ENCODE data around the gene XAGE5.
"Not testable (repeated sequence)": the region's sequence is repeated elsewhere in the genome, so short reads cannot be mapped to it uniquely, and the experiment has no call there.

Gene XAGE5, protein sequence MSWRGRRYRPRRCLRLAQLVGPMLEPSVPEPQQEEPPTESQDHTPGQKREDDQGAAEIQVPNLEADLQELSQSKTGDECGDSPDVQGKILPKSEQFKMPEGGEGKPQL

DNA sequence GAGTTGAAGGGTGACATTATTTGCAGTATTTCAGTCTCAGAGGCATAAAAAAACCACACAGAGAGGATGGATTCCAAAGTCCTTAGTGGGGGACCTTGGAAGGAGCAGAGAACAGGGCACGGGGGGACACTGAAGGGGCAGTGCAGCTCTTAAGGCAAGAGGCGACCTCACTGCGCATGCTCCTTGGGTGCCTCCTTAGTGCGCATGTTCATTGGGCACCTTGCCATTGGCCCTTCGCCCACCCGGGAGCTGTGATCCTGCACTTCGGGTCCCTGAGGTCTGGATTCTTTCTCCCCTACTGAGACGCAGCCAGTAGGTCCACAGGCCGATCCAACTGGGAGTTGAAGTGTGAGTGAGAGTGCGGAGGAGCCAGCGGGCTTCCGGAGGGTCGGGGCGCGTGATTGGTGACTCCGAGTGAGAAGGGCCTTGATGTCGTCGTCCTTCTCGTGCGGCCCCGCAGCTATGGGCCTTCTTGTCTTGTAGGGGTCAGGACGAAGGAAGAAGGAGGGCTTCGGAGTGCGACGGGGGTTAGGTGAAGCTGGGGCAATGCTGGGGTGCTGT lies at the start of gene XAGE5:
Gene XAGE5 (plus strand): TSS at position 223 of the 561 bp plus-strand sequence. CDS start 1,280 bp downstream, outside the sequence.
- no peaks in the 10 kb centered on the region for H3K36me3 ChIP-seq
- peaks cover 72% of the 10 kb centered on the region for H3K27me3 ChIP-seq (ENCODE audit: insufficient read depth, low read depth, severe bottlenecking)
- H3K9me3 ChIP-seq (ENCODE audit: severe bottlenecking) = no peaks in the 10 kb centered on the region
- TF ChIP-seq, protein P1, sequence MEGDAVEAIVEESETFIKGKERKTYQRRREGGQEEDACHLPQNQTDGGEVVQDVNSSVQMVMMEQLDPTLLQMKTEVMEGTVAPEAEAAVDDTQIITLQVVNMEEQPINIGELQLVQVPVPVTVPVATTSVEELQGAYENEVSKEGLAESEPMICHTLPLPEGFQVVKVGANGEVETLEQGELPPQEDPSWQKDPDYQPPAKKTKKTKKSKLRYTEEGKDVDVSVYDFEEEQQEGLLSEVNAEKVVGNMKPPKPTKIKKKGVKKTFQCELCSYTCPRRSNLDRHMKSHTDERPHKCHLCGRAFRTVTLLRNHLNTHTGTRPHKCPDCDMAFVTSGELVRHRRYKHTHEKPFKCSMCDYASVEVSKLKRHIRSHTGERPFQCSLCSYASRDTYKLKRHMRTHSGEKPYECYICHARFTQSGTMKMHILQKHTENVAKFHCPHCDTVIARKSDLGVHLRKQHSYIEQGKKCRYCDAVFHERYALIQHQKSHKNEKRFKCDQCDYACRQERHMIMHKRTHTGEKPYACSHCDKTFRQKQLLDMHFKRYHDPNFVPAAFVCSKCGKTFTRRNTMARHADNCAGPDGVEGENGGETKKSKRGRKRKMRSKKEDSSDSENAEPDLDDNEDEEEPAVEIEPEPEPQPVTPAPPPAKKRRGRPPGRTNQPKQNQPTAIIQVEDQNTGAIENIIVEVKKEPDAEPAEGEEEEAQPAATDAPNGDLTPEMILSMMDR (IDR thresholded peaks at IDR 0.05; ENCODE audit: low read depth, low read length) = no peak
- no peak for DNase-seq
- H3K4me3 ChIP-seq (ENCODE audit: low read depth, low read length) = no peak within 1 kb of the TSS
- H3K27ac ChIP-seq = no peak within 1 kb of the TSS

DNA sequence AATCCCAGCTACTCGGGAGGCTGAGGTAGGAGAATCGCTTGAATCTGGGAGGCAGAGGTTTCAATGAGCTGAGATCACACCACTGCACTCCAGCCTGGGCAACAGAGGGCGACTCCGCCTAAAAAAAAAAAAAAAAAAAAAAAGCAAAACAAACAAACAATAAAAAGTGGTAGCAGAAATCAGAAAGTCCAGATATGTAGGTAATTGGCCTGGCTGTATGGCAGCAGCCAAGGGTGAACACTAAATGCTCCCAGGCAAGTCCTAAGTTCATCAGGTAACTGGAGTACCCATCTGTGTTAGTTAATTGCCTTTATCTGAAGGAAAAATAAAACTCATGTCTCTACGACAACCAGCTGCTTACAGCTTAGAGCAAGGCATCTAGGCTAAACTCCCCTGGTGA lies 45.1 kb upstream of the XAGE5 start:
- not testable (repeated sequence) for H3K4me3 ChIP-seq (ENCODE audit: low read depth, low read length); H3K9me3 ChIP-seq (ENCODE audit: severe bottlenecking); H3K27me3 ChIP-seq (ENCODE audit: insufficient read depth, low read depth, severe bottlenecking); H3K36me3 ChIP-seq; H3K27ac ChIP-seq; DNase-seq

DNA sequence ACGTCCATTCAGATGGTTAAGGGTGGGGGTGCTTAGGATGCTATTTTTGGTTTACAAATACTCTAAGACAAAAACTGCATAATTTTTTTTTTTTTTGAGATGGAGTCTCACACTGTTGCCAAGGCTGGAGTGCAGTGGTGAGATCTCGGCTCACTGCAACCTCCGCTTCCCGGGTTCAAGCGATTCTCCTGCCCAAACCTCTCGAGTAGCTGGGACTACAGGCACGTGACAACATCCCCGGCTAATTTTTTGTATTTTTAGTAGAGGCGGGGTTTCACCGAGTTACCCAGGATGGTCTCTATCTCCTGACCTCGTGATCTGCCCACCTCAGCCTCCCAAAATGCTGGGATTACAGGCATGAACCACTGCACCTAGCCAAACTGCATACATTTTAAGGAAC lies 37.6 kb upstream of the XAGE5 start:
- not testable (repeated sequence) for H3K27ac ChIP-seq; DNase-seq; H3K27me3 ChIP-seq (ENCODE audit: insufficient read depth, low read depth, severe bottlenecking); H3K9me3 ChIP-seq (ENCODE audit: severe bottlenecking); H3K4me3 ChIP-seq (ENCODE audit: low read depth, low read length); H3K36me3 ChIP-seq

DNA sequence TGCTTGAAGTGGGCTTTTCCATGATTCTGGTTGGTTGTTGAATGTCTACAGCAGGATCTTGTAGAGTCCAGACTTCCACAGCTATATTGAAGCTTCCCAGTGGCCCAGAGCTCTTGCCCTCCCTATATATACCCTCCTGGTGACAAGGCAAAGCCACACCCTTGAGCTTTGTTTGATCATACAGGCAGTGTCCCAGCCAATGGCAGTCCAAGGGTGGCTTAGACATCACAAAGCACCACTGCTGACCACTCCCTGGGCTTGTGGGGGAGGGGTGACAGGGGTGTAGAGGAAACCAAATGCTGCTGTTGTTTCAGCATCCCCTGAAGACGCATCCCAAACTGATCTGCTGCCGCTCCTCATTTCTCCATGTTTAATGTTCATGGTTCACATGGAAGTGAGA lies 13.8 kb upstream of the XAGE5 start, which contains the start of gene SPANXN5:
Gene SPANXN5 (minus strand): TSS at position 101 of the 400 bp plus-strand sequence. CDS start 79 bp downstream, at position 22.
- not testable (repeated sequence) for H3K9me3 ChIP-seq (ENCODE audit: severe bottlenecking); DNase-seq; H3K36me3 ChIP-seq

DNA sequence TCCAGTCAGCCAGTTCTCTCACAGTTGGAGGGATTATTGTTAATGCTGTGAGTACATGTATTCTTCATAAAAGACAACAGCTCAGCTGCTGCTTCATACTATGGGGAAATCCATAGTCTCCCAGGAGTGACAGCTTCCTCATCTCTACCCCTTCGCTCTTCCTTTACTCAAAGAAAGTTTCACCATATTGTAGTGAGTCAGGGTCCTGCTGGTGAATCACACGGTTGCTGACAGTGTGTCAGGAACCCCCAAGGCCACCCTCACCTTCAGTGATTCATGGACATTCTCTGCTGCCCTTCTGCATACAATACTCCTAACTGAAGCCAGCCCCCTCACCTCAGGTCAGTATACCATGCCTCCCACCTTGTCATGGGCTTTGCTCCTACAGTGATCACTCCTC lies 6.2 kb upstream of the XAGE5 start:
- not testable (repeated sequence) for H3K9me3 ChIP-seq (ENCODE audit: severe bottlenecking); H3K4me3 ChIP-seq (ENCODE audit: low read depth, low read length); DNase-seq; H3K27ac ChIP-seq; H3K36me3 ChIP-seq
- H3K27me3 ChIP-seq (ENCODE audit: insufficient read depth, low read depth, severe bottlenecking) = peaks cover 15% of the 10 kb centered on the region

More for the DNA sequence above, 13.8 kb upstream of the XAGE5 start, which contains the start of gene SPANXN5:
- peaks cover 29% of the 10 kb centered on the region for H3K27me3 ChIP-seq (ENCODE audit: insufficient read depth, low read depth, severe bottlenecking)
- H3K4me3 ChIP-seq (ENCODE audit: low read depth, low read length); H3K27ac ChIP-seq: not testable (repeated sequence)

DNA sequence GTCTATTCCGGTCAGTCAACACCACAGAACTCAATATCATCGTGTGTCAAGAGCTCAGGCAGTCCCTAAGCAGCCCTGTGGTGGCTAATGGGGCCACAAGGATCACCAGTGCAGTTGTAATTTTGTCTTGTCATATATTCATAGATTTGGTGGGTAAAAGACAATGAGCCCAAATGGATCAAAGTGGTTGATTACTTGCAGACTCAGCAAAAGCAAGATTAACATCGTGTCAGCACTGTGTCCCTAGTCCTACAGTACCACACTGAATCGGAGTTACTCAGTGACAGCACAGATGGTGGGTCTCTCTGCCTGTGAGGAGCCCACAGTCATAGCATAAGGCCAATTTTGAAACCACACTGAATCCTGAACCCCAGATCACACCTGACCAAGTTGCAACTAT lies 8.7 kb downstream of the XAGE5 start:
- Histone ChIP-seq H3K9me3 (ENCODE audit: severe bottlenecking) (no peaks in the 10 kb centered on the region), H3K27me3 (ENCODE audit: insufficient read depth, low read depth, severe bottlenecking) (peaks cover 59% of the 10 kb centered on the region), H3K36me3 (no peaks in the 10 kb centered on the region), H3K27ac (no peak overlapping the region), H3K4me3 (ENCODE audit: low read depth, low read length) (no peak overlapping the region)
- DNase-seq = no peak
- TF ChIP-seq, protein P1 (IDR thresholded peaks at IDR 0.05; ENCODE audit: low read depth, low read length) = no peak

GRCh38 chrX:52821079-52821760 lies 10.1 kb downstream of the XAGE5 start:
- no peaks in the 10 kb centered on the region for H3K36me3 ChIP-seq
- no peak for DNase-seq
- H3K9me3 ChIP-seq (ENCODE audit: severe bottlenecking) = no peaks in the 10 kb centered on the region
- H3K4me3 ChIP-seq (ENCODE audit: low read depth, low read length) = no peak overlapping the region
- peaks cover 47% of the 10 kb centered on the region for H3K27me3 ChIP-seq (ENCODE audit: insufficient read depth, low read depth, severe bottlenecking)
- TF ChIP-seq, protein P1 (IDR thresholded peaks at IDR 0.05; ENCODE audit: low read depth, low read length) = no peak
- H3K27ac ChIP-seq = no peak overlapping the region

Measured in WERI-Rb-1 (cell line).